HepG2 (cell line): Measurements from ENCODE around the gene PRUNE1. TPM values are rescaled to one million over a fixed set of nuclear protein-coding genes. Genes with fewer than 3 reads are reported as not detected.

ENCODE experiments used
- ATAC-seq: fragments of 200-7000 bp; cut with Tn5 transposase; 3 replicates; pipeline ENCODE4 v1.9.1; 2020; ENCODE audit warnings: mild to moderate bottlenecking, moderate library complexity
- BruUV-seq: library from RNA; stranded (reverse); fragments of 400-500 nt; replicated peaks from 2 replicates; lab custom pipeline; 2021; lab: Mats Ljungman, UMichigan
- CTCF ChIA-PET: fragments of 300-600 bp; formaldehyde crosslinking; extraction: SDS; loops from one replicate; lab custom pipeline; 2021; ENCODE audit warnings: low total read pairs, inconsistent platforms, low intra/inter-chr PET ratio; lab: Yijun Ruan, JAX
- POLR2A ChIA-PET: fragments of 350-600 bp; sonication (Branson Sonifier 250); formaldehyde crosslinking; loops from one replicate; lab custom pipeline; 2020; ENCODE audit warnings: antibody characterized with exemption, inconsistent platforms; lab: Yijun Ruan, JAX
- DNase-seq: peaks from one replicate; pipeline ENCODE4 v3.0.0-alpha.2; 2015; ENCODE audit warnings: low spot score
- FAIRE-seq: peaks from 3 replicates; lab custom pipeline; 2011; peaks lifted over from hg19 to GRCh38; lab: Jason Lieb, UNC
- H2AFZ ChIP-seq: one replicate; pipeline ENCODE4 v1.6.1; 2011; ENCODE audit warnings: low read length, inconsistent platforms
- H3K27ac ChIP-seq: fragments of 300-600 bp; 3 replicates; pipeline ENCODE4 v1.8.0; 2011; ENCODE audit warnings: mixed run types, mild to moderate bottlenecking, mixed read lengths, low read length, inconsistent platforms; ENCODE audit not compliant: insufficient read depth; ENCODE audit errors: extremely low read length
- H3K27me3 ChIP-seq, 2 experiments: fragments of 200-600 bp in 1 of 2; 2 replicates in 1 of 2; 3 replicates in 1 of 2; pipeline versions ENCODE4 v1.6.0 to v1.8.0; 2011; ENCODE audit warnings: low read length in 2 of 2, mild to moderate bottlenecking in 2 of 2, moderate library complexity in 2 of 2, inconsistent platforms in 1 of 2; ENCODE audit not compliant: insufficient read depth in 2 of 2, control insufficient read depth in 1 of 2
- H3K36me3 ChIP-seq, 2 experiments: fragments of 200-600 bp in 1 of 2; replicated peaks in 1 of 2; 2 replicates in 1 of 2; 3 replicates in 1 of 2; pipeline versions ENCODE4 v1.5.1 to v1.8.0; 2011; ENCODE audit warnings: low read length in 2 of 2, inconsistent platforms in 1 of 2; ENCODE audit not compliant: insufficient read depth in 2 of 2, control insufficient read depth in 1 of 2
- H3K4me1 ChIP-seq: 2 replicates; pipeline ENCODE4 v1.5.1; 2012; ENCODE audit warnings: low read length, inconsistent platforms; ENCODE audit not compliant: insufficient read depth
- H3K4me2 ChIP-seq: 2 replicates; pipeline ENCODE4 v1.6.0; 2011; ENCODE audit warnings: low read depth, low read length, inconsistent platforms
- H3K4me3 ChIP-seq, 3 experiments: fragments of 200-600 bp in 1 of 3; sonication (generic), shearing (Covaris generic) in 1 of 3; replicated peaks in 1 of 3; 2 replicates each; pipeline ENCODE4 v1.5.1; 2011 to 2016; ENCODE audit warnings: low read length in 3 of 3, inconsistent platforms in 2 of 3, low read depth in 2 of 3, mild to moderate bottlenecking in 2 of 3, control low read depth in 1 of 3, mixed read lengths in 1 of 3; ENCODE audit not compliant: insufficient read depth in 1 of 3
- H3K79me2 ChIP-seq: one replicate; pipeline ENCODE4 v1.6.1; 2011; ENCODE audit warnings: low read length, inconsistent platforms; ENCODE audit not compliant: insufficient read depth
- H3K9ac ChIP-seq: 2 replicates; pipeline ENCODE4 v1.6.0; 2011; ENCODE audit warnings: mild to moderate bottlenecking, low read depth, low read length, inconsistent platforms; ENCODE audit not compliant: insufficient read depth
- H3K9me3 ChIP-seq: 2 replicates; pipeline ENCODE4 v1.5.1; 2012; ENCODE audit warnings: mild to moderate bottlenecking, low read length
- H4K20me1 ChIP-seq: 2 replicates; pipeline ENCODE4 v1.6.0; 2011; ENCODE audit warnings: inconsistent platforms, mild to moderate bottlenecking, low read length, moderate library complexity; ENCODE audit not compliant: insufficient read depth
- ARID2 ChIP-seq: sonication (generic); formaldehyde crosslinking; IDR thresholded peaks from 2 replicates; pipeline ENCODE4 v1.8.1; 2022; ENCODE audit warnings: mild to moderate bottlenecking, missing genetic modification reagents, borderline replicate concordance
- ATF4 ChIP-seq, 2 experiments: fragments of 450-650 bp in 1 of 2; sonication (generic) in 1 of 2; formaldehyde crosslinking; IDR thresholded peaks; 2 replicates each; pipeline versions ENCODE4 v1.5.0 to v1.8.0; 2020 to 2022; ENCODE audit warnings: mild to moderate bottlenecking in 1 of 2, missing genetic modification reagents in 1 of 2
- BATF2 ChIP-seq: sonication (generic); formaldehyde crosslinking; IDR thresholded peaks from 2 replicates; pipeline ENCODE4 v1.8.0; 2022; ENCODE audit warnings: mild to moderate bottlenecking, missing genetic modification reagents, moderate library complexity
- CERS6 ChIP-seq: sonication (generic); formaldehyde crosslinking; IDR thresholded peaks from 2 replicates; pipeline ENCODE4 v1.5.0; 2020; ENCODE audit warnings: missing genetic modification reagents
- ESRRA ChIP-seq: sonication (generic); formaldehyde crosslinking; IDR thresholded peaks from 2 replicates; pipeline ENCODE4 v1.5.1; 2020; ENCODE audit warnings: mild to moderate bottlenecking, low read depth, missing genetic modification reagents
- HNF1B ChIP-seq: sonication (generic); formaldehyde crosslinking; IDR thresholded peaks from 2 replicates; pipeline ENCODE4 v1.5.1; 2020; ENCODE audit warnings: mild to moderate bottlenecking, moderate library complexity, missing genetic modification reagents
- HOXA9 ChIP-seq: sonication (generic); formaldehyde crosslinking; IDR thresholded peaks from 2 replicates; pipeline ENCODE4 v1.8.1; 2022; ENCODE audit warnings: missing genetic modification reagents, mild to moderate bottlenecking, moderate library complexity, borderline replicate concordance
- MBNL3 ChIP-seq: fragments of 250-450 bp; sonication (Bioruptor Pico); conservative IDR thresholded peaks from 2 replicates; pipeline ENCODE4 v1.8.0; 2022; ENCODE audit warnings: mild to moderate bottlenecking, inconsistent platforms
- MTF1 ChIP-seq: sonication (generic); formaldehyde crosslinking; IDR thresholded peaks from 2 replicates; pipeline ENCODE4 v1.5.0; 2020; ENCODE audit warnings: missing genetic modification reagents
- NCOA5 ChIP-seq: sonication (generic); formaldehyde crosslinking; IDR thresholded peaks from 2 replicates; pipeline ENCODE4 v1.4.0; 2020; ENCODE audit warnings: missing genetic modification reagents
- NR2C2 ChIP-seq: sonication (generic); formaldehyde crosslinking; IDR thresholded peaks from 2 replicates; pipeline ENCODE4 v1.4.0; 2020; ENCODE audit warnings: missing genetic modification reagents, mild to moderate bottlenecking, moderate library complexity, borderline replicate concordance
- POLR2A ChIP-seq, 2 experiments: IDR thresholded peaks; 2 replicates each; pipeline ENCODE4 v1.6.1; 2011; ENCODE audit warnings: low read depth in 2 of 2, low read length in 2 of 2, mild to moderate bottlenecking in 1 of 2, moderate library complexity in 1 of 2; ENCODE audit not compliant: insufficient read depth in 1 of 2
- XBP1 ChIP-seq: sonication (generic); formaldehyde crosslinking; IDR thresholded peaks from 2 replicates; pipeline ENCODE4 v1.5.0; 2020; ENCODE audit warnings: missing genetic modification reagents
- ZNF121 ChIP-seq: sonication (generic); formaldehyde crosslinking; IDR thresholded peaks from 2 replicates; pipeline ENCODE4 v1.5.0; 2020; ENCODE audit warnings: mild to moderate bottlenecking, missing genetic modification reagents
- ZNF234 ChIP-seq: sonication (generic); formaldehyde crosslinking; conservative IDR thresholded peaks from 2 replicates; pipeline ENCODE4 v1.5.1; 2020; ENCODE audit warnings: mild to moderate bottlenecking, missing genetic modification reagents
- ZNF335 ChIP-seq: sonication (generic); formaldehyde crosslinking; IDR thresholded peaks from 2 replicates; pipeline ENCODE4 v1.4.0; 2020; ENCODE audit warnings: missing genetic modification reagents
- ZNF362 ChIP-seq: sonication (generic); formaldehyde crosslinking; IDR thresholded peaks from 2 replicates; pipeline ENCODE4 v1.4.0; 2020; ENCODE audit warnings: missing genetic modification reagents, mild to moderate bottlenecking, borderline replicate concordance
- ZNF724P ChIP-seq: sonication (generic); formaldehyde crosslinking; IDR thresholded peaks from 2 replicates; pipeline ENCODE4 v1.8.0; 2022; ENCODE audit warnings: missing genetic modification reagents, borderline replicate concordance
- ZNF776 ChIP-seq: sonication (generic); formaldehyde crosslinking; IDR thresholded peaks from 2 replicates; pipeline ENCODE4 v1.4.0; 2020; ENCODE audit warnings: mild to moderate bottlenecking, missing genetic modification reagents
- WGBS: methylation state at CpG from one replicate; pipeline ENCODE4 v1.1.6; 2017; ENCODE audit warnings: low lambda C conversion rate; 5-methylcytosine and 5-hydroxymethylcytosine counted together
- in situ Hi-C: cut with HindIII; loops from 2 replicates; pipeline ENCODE4 v1.10.0; 2017; ENCODE audit warnings: low pct_unique_long_range_greater_than_20kb; ENCODE audit not compliant: extremely low pct_ligation_motif_present
- intact Hi-C: fragments of 100-400 bp; cut with micrococcal nuclease; formaldehyde crosslinking; loops from one replicate; pipeline ENCODE4 v1.10.0; 2022; ENCODE audit not compliant: unreplicated experiment
- polyA plus RNA-seq, 8 experiments: library from polyadenylated mRNA; depleted of rRNA in 3 of 8; stranded (reverse) in 7 of 8; unstranded in 1 of 8; fragments of >200 nt; fragmentation: Illumina TruSeq in 4 of 8; extraction: Trizol in 4 of 8; gene quantifications; 2 replicates each; pipeline versions ENCODE4 v1.2.1 to v1.2.3, GENCODE V29; 2011 to 2016; ENCODE audit warnings: low read depth in 4 of 8, missing spikeins in 1 of 8, mixed read lengths in 1 of 8; ENCODE audit not compliant: insufficient read depth in 1 of 8
- total RNA-seq, 5 experiments: library from RNA; depleted of rRNA; stranded (reverse); fragments of >200 nt; fragmentation: Illumina TruSeq; extraction: Trizol; gene quantifications; 2 replicates each; pipeline ENCODE4 v1.2.3, GENCODE V29; 2016; ENCODE audit warnings: low read depth in 1 of 5

Gene PRUNE1
- total and polyA plus RNA-seq, 2 of the 13 experiments (the other 11 are each of a cell fraction or from before 2014, with no cell fraction given), result 19.0 to 31.9 TPM

DNA sequence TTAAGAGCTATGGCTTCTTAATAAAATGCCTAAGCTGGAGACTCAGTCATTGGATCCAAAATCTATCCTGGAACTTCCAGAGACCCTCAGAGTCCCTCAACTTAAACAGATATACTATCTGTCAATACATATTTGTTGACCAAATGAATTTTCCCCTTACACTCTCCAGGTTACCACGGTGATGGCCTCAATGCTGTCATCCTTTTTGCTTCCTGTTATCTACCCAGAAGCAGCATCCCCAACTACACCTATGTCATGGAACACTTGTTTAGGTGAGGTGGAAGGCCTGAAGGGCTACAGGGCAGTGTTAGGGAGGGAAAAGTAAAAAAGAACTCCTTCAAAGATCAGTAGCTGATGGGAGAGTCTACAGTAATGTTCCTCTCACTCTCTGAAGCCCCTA, 34.9 kb downstream of the PRUNE1 start (continued):
- no peak for TF ChIP-seq CERS6 (CRISPR knock-in tag)
- TF ChIP-seq ZNF234 (CRISPR knock-in tag), result no peak
- TF ChIP-seq XBP1 (CRISPR knock-in tag), result no peak
- no peak for TF ChIP-seq MTF1 (CRISPR knock-in tag)
- no peak for TF ChIP-seq POLR2A (IDR thresholded peaks at IDR 0.05; ENCODE audit: insufficient read depth in 1 of 2, low read depth in 2 of 2, low read length in 2 of 2)
- no peak for TF ChIP-seq ZNF362 (CRISPR knock-in tag)
- no peak for TF ChIP-seq NCOA5 (CRISPR knock-in tag)
- no peak for TF ChIP-seq MBNL3

GRCh38 chr1:151047591-151047924, 39.3 kb downstream of the PRUNE1 start, which contains the start of gene C1orf56:
TSS of gene C1orf56 (plus strand) at chr1:151047751. CDS start at chr1:151047848, 97 bp downstream.
- H4K20me1 ChIP-seq, result no peaks in the 10 kb centered on the region
- DNase-seq, result peak; percentile 43
- ChIA-PET POLR2A (interaction anchor here (1.1 to 4.1 kb wide), 6 partner anchors 11 to 234 kb away, joined by 3 to 23 read pairs (median 13); partner anchors contain the start of genes ANXA9, CDC42SE1, MINDY1 and MLLT11), CTCF (interaction anchor here (1.8 kb wide), 1 partner anchor 68 kb away, joined by 6 read pairs; no protein-coding TSS in a partner anchor)
- H2AFZ ChIP-seq, result peak within 1 kb of the TSS; percentile 89
- peak; percentile 66 for FAIRE-seq
- peak within 1 kb of the TSS; percentile 75 to 79 (median 77) for H3K4me3 ChIP-seq
- peaks cover 41% of the 10 kb centered on the region for H3K4me1 ChIP-seq
- H3K36me3 ChIP-seq, result 0 out of 5 replicates have a peak, but pooled peaks cover 0 to 4% of the 10 kb centered on the region in 2 experiments
- no TSS peak for BruUV-seq
- H3K27me3 ChIP-seq, result no peaks in the 10 kb centered on the region
- in situ Hi-C loops, result no loop called here
- intact Hi-C loops, result loop anchor here (5.0 kb wide), 1 partner anchor 40 kb away; the partner anchor contains the start of genes MINDY1 and PRUNE1
- H3K4me2 ChIP-seq, result peak within 1 kb of the TSS; percentile 91
- peak; percentile 89 for ATAC-seq
- 0% methylated on average over 3 of the region's 29 CpGs for WGBS
- H3K27ac ChIP-seq, result peak within 1 kb of the TSS; percentile 59
- peak within 1 kb of the TSS; percentile 70 for H3K9ac ChIP-seq
- H3K9me3 ChIP-seq, result no peaks in the 10 kb centered on the region
- no peaks in the 10 kb centered on the region for H3K79me2 ChIP-seq
- no peak for TF ChIP-seq ARID2 (CRISPR knock-in tag)
- no peak for TF ChIP-seq HOXA9 (CRISPR knock-in tag)
- peak; percentile 35; the same call in 1 of the 2 replicates for TF ChIP-seq HNF1B
- no peak for TF ChIP-seq NR2C2 (CRISPR knock-in tag)
- no peak for TF ChIP-seq ZNF776 (CRISPR knock-in tag)
- no peak for TF ChIP-seq ZNF335 (CRISPR knock-in tag)
- no peak for TF ChIP-seq BATF2 (CRISPR knock-in tag)
- no peak for TF ChIP-seq ATF4 (CRISPR knock-in tag; IDR thresholded peaks at IDR 0.05)
- 0 out of 2 replicates have a peak, but pooled peaks have one; percentile 13 for TF ChIP-seq ZNF121 (CRISPR knock-in tag)
- 0 out of 2 replicates have a peak, but pooled peaks have one; percentile 23 for TF ChIP-seq ZNF724P (CRISPR knock-in tag)
- no peak for TF ChIP-seq ESRRA (CRISPR knock-in tag)
